Liver (tissue), 9 donors: ENCODE measurements around the gene FRK. TPM values are rescaled to one million over a fixed set of nuclear protein-coding genes. Genes with fewer than 3 reads are reported as not detected.

Experiments
- DNase-seq: peaks from one replicate; pipeline ENCODE4 v3.0.0-alpha.2; 2017; ENCODE audit warnings: low spot score
- H3K27ac ChIP-seq, 2 donors: one replicate each; pipeline ENCODE4 v1.7.0; 2013; ENCODE audit warnings: inconsistent platforms in 2 of 2, low read length in 2 of 2, control low read depth in 1 of 2, low read depth in 1 of 2, mild to moderate bottlenecking in 1 of 2
- H3K27me3 ChIP-seq, 4 donors: one replicate each; pipeline versions ENCODE4 v1.6.1 to v1.7.0; 2013; ENCODE audit warnings: low read length in 3 of 4, inconsistent platforms in 1 of 4, mild to moderate bottlenecking in 1 of 4, moderate library complexity in 1 of 4; ENCODE audit not compliant: control insufficient read depth in 4 of 4, insufficient read depth in 4 of 4
- H3K36me3 ChIP-seq, 4 donors: one replicate each; pipeline versions ENCODE4 v1.6.1 to v1.7.0; 2013; ENCODE audit warnings: low read length in 3 of 4, mild to moderate bottlenecking in 3 of 4, low read depth in 1 of 4, moderate library complexity in 1 of 4; ENCODE audit not compliant: control insufficient read depth in 4 of 4, insufficient read depth in 3 of 4
- H3K4me1 ChIP-seq, 4 donors: one replicate each; pipeline versions ENCODE4 v1.6.1 to v1.7.0; 2013; ENCODE audit warnings: low read length in 3 of 4, mild to moderate bottlenecking in 3 of 4, moderate library complexity in 1 of 4; ENCODE audit not compliant: control insufficient read depth in 4 of 4, insufficient read depth in 4 of 4
- H3K4me3 ChIP-seq, 3 donors: one replicate each; pipeline versions ENCODE4 v1.6.1 to v1.7.0; 2013; ENCODE audit warnings: low read length in 3 of 3, control low read depth in 1 of 3, low read depth in 1 of 3, mild to moderate bottlenecking in 1 of 3
- H3K9ac ChIP-seq, 2 donors: one replicate each; pipeline ENCODE4 v1.7.0; 2013; ENCODE audit warnings: low read length in 2 of 2, mild to moderate bottlenecking in 2 of 2, moderate library complexity in 2 of 2, control low read depth in 1 of 2, low read depth in 1 of 2
- H3K9me3 ChIP-seq, 4 donors: one replicate each; pipeline versions ENCODE4 v1.6.1 to v1.7.0; 2013; ENCODE audit warnings: low read length in 3 of 4; ENCODE audit not compliant: control insufficient read depth in 4 of 4
- ATF3 ChIP-seq: IDR thresholded peaks from 2 replicates; pipeline ENCODE4 v1.6.1; 2016; ENCODE audit warnings: antibody characterized with exemption
- CTCF ChIP-seq: fragments of 150-350 bp; IDR thresholded peaks from 2 replicates; pipeline ENCODE4 v1.5.1; 2017; ENCODE audit warnings: improper control_type of control experiment, low read depth, low read length; ENCODE audit not compliant: missing input control
- EGR1 ChIP-seq, 2 donors: IDR thresholded peaks; 2 replicates each; pipeline ENCODE4 v1.6.1; 2016 to 2018; ENCODE audit warnings: antibody characterized with exemption in 2 of 2, low read depth in 2 of 2
- FOXA1 ChIP-seq: IDR thresholded peaks from 2 replicates; pipeline ENCODE4 v1.6.1; 2016; ENCODE audit warnings: antibody characterized with exemption
- GABPA ChIP-seq, 2 donors: IDR thresholded peaks in 1 of 2; conservative IDR thresholded peaks in 1 of 2; 2 replicates each; pipeline ENCODE4 v1.6.1; 2016; ENCODE audit warnings: antibody characterized with exemption in 2 of 2, mild to moderate bottlenecking in 1 of 2, moderate library complexity in 1 of 2
- HNF4A ChIP-seq, 2 donors: conservative IDR thresholded peaks; 2 replicates each; pipeline ENCODE4 v1.6.1; 2016; ENCODE audit warnings: antibody characterized with exemption in 2 of 2, mild to moderate bottlenecking in 2 of 2
- HNF4G ChIP-seq: IDR thresholded peaks from 2 replicates; pipeline ENCODE4 v1.6.1; 2016; ENCODE audit warnings: antibody characterized with exemption
- MAX ChIP-seq: IDR thresholded peaks from 2 replicates; pipeline ENCODE4 v1.6.1; 2016; ENCODE audit warnings: antibody characterized with exemption
- NR2F2 ChIP-seq: IDR thresholded peaks from 2 replicates; pipeline ENCODE4 v1.6.1; 2016; ENCODE audit warnings: antibody characterized with exemption
- RAD21 ChIP-seq, 2 donors: IDR thresholded peaks; 2 replicates each; pipeline ENCODE4 v1.6.1; 2016; ENCODE audit warnings: antibody characterized with exemption in 2 of 2, mild to moderate bottlenecking in 2 of 2
- REST ChIP-seq: IDR thresholded peaks from 2 replicates; pipeline ENCODE4 v1.6.1; 2016; ENCODE audit warnings: antibody characterized with exemption, mild to moderate bottlenecking
- RXRA ChIP-seq, 2 donors: IDR thresholded peaks; 2 replicates each; pipeline ENCODE4 v1.6.1; 2017 to 2018; ENCODE audit warnings: antibody characterized with exemption in 2 of 2, mild to moderate bottlenecking in 1 of 2
- SP1 ChIP-seq: IDR thresholded peaks from 2 replicates; pipeline ENCODE4 v1.6.1; 2018; ENCODE audit warnings: antibody characterized with exemption, mild to moderate bottlenecking
- TAF1 ChIP-seq: conservative IDR thresholded peaks from 2 replicates; pipeline ENCODE4 v1.6.1; 2016; ENCODE audit warnings: antibody characterized with exemption, mild to moderate bottlenecking
- YY1 ChIP-seq: IDR thresholded peaks from 2 replicates; pipeline ENCODE4 v1.6.1; 2016; ENCODE audit warnings: antibody characterized with exemption, mild to moderate bottlenecking
- WGBS: extraction: QIAGEN DNeasy Blood & Tissue Kit; methylation state at CpG from one replicate; pipeline ENCODE4 v1.1.7; 2013; 5-methylcytosine and 5-hydroxymethylcytosine counted together
- polyA plus RNA-seq, 2 donors: library from polyadenylated mRNA; stranded (reverse) in 1 of 2; unstranded in 1 of 2; fragments of 200-250 nt in 1 of 2; fragments of >200 nt in 1 of 2; fragmentation: Nextera tagmentation in 1 of 2; extraction: Ambion mirVana in 1 of 2; gene quantifications; one replicate each; pipeline versions ENCODE4 v1.2.1 to v1.2.3, GENCODE V29; 2013 to 2015
- total RNA-seq, 2 donors: library from RNA; depleted of rRNA; stranded (reverse); fragments of >200 nt; gene quantifications; one replicate each; pipeline ENCODE4 v1.2.3, GENCODE V29; 2014
- TF ChIP-seq, protein P1 (sequence below): IDR thresholded peaks from 2 replicates; pipeline ENCODE4 v1.6.1; 2016; ENCODE audit warnings: antibody characterized with exemption
- donor health status: healthy.
- donor health status: healthy.
- donor health status: healthy.
- donor health status: healthy.
- donor health status: healthy.

The FRK gene, protein sequence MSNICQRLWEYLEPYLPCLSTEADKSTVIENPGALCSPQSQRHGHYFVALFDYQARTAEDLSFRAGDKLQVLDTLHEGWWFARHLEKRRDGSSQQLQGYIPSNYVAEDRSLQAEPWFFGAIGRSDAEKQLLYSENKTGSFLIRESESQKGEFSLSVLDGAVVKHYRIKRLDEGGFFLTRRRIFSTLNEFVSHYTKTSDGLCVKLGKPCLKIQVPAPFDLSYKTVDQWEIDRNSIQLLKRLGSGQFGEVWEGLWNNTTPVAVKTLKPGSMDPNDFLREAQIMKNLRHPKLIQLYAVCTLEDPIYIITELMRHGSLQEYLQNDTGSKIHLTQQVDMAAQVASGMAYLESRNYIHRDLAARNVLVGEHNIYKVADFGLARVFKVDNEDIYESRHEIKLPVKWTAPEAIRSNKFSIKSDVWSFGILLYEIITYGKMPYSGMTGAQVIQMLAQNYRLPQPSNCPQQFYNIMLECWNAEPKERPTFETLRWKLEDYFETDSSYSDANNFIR
- total RNA-seq (10 to 100 TPM in 1 of 2 donors, 1 to 10 TPM in 1; 5.7 to 26.8 TPM), polyA plus RNA-seq (1 to 10 TPM; 3.6 to 4.9 TPM)

GRCh38 chr6:116060572-116061283 lies at the start of gene FRK:
Gene FRK, minus strand, starts transcription at chr6:116060891. Its CDS starts 580 bp downstream, at chr6:116060311.
- TF ChIP-seq HNF4A (conservative IDR thresholded peaks at IDR 0.05) (peak in 1 of 2 donors; percentile 55), HNF4G (no peak), MAX (peak; percentile 58), RXRA (IDR thresholded peaks at IDR 0.05) (peak; percentile 34 to 69), RAD21 (IDR thresholded peaks at IDR 0.05) (peak; percentile 18 to 45), YY1 (no peak), TAF1 (peak; percentile 82), CTCF (peak; percentile 21), ATF3 (peak; percentile 20), NR2F2 (peak; percentile 20), GABPA (IDR thresholded peaks at IDR 0.05 in 1 of 2, conservative IDR thresholded peaks at IDR 0.05 in 1 of 2) (no peak), REST (no peak), EGR1 (IDR thresholded peaks at IDR 0.05; ENCODE audit: low read depth in 2 of 2) (peak in 1 of 2 donors; percentile 30), FOXA1 (no peak), SP1 (peak; percentile 74)
- TF ChIP-seq, protein P1, sequence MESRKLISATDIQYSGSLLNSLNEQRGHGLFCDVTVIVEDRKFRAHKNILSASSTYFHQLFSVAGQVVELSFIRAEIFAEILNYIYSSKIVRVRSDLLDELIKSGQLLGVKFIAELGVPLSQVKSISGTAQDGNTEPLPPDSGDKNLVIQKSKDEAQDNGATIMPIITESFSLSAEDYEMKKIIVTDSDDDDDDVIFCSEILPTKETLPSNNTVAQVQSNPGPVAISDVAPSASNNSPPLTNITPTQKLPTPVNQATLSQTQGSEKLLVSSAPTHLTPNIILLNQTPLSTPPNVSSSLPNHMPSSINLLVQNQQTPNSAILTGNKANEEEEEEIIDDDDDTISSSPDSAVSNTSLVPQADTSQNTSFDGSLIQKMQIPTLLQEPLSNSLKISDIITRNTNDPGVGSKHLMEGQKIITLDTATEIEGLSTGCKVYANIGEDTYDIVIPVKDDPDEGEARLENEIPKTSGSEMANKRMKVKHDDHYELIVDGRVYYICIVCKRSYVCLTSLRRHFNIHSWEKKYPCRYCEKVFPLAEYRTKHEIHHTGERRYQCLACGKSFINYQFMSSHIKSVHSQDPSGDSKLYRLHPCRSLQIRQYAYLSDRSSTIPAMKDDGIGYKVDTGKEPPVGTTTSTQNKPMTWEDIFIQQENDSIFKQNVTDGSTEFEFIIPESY = peak; percentile 40
- WGBS = 22% methylated on average over 7 of the region's 7 CpGs
- peak; percentile 42 for DNase-seq
- Histone ChIP-seq H3K9ac (peak within 1 kb of the TSS; percentile 61 to 79), H3K4me3 (peak within 1 kb of the TSS; percentile 66 to 80 (median 67)), H3K9me3 (no peaks in the 10 kb centered on the region), H3K27ac (peak within 1 kb of the TSS; percentile 68 to 70), H3K27me3 (no peaks in the 10 kb centered on the region), H3K36me3 (no peaks in the 10 kb centered on the region), H3K4me1 (peaks cover 4 to 37% (median 14%) of the 10 kb centered on the region in 4 donors)
